ENCODE data around the gene IFNE.

The IFNE gene

DNA sequence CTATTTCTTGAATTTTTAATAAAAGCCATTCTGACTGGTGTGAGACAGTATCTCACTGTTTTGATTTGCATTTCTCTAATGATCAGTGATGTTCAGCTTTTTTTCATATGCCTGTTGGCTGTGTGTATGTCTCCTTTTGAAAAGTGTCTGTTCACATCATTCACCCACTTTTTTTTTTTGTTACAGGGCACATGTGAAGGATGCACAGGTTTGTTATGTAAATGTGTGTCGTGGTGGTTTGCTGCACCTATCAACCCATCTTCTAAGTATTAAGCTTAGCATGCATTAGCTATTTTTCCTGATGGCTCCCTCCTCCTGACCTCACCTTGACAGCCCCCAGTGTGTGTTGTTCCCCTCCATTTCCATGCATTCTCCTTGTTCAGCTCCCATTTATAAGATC, 39.3 kb upstream of the IFNE start:
- no peaks in the 10 kb centered on the region for H3K9me3 ChIP-seq (ENCODE audit: low read depth, low read length)
- TF ChIP-seq FOXP2 (optimal IDR thresholded peaks at IDR 0.05; ENCODE audit: control extremely low read depth, extremely low read length, insufficient read depth) (no peak), POLR2AphosphoS5 (IDR thresholded peaks at IDR 0.05; ENCODE audit: borderline replicate concordance, low read depth, low read length) (no peak)
- no peak overlapping the region for H3K9ac ChIP-seq (ENCODE audit: insufficient read length)
- no peak overlapping the region for H3K4me3 ChIP-seq
- no peak for DNase-seq (ENCODE audit: low read depth, low spot score)
- H3K36me3 ChIP-seq (ENCODE audit: insufficient read depth, low read length) = no peaks in the 10 kb centered on the region
- no peak overlapping the region for H3K27ac ChIP-seq

DNA sequence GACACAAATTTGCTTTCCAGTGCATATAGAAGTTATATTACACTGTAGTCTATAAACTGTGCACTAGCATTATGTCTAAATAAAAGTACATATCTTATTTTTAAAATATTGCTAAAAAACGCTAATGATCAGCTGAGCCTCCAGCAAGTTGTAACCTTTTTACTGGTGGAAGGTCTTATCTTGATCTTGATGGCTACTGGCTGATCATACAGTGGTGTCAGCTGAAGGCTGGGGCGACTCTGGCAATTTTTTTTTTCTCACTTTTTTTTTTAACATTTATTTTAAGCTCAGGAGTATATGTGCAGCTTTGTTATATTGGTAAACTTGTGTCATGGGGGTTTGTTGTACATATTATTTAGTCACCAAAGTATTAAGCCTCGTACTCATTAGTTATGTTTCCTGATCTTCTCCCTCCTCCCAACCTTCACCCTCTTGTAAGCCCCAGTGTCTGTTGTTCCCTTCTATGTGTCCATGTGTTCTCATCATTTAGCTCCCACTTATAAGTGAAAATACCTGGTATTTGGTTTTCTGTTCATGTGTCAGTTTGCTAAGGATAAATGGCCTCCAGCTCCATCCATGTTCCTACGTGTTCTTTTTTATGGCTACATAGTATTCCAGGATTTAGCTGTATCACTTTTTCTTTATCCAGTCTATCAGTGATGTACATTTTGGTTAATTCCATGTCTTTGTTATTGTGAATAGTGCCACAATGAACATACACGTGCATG, 38.6 kb upstream of the IFNE start:
- Histone ChIP-seq H3K27ac (no peak overlapping the region), H3K9me3 (ENCODE audit: low read depth, low read length) (no peaks in the 10 kb centered on the region), H3K36me3 (ENCODE audit: insufficient read depth, low read length) (no peaks in the 10 kb centered on the region), H3K4me3 (no peak overlapping the region), H3K9ac (ENCODE audit: insufficient read length) (no peak overlapping the region)
- no peak for DNase-seq (ENCODE audit: low read depth, low spot score)
- TF ChIP-seq POLR2AphosphoS5 (IDR thresholded peaks at IDR 0.05; ENCODE audit: borderline replicate concordance, low read depth, low read length) = no peak
- TF ChIP-seq EZH2 (IDR thresholded peaks at IDR 0.05) = no peak
- no peak for TF ChIP-seq FOXP2 (optimal IDR thresholded peaks at IDR 0.05; ENCODE audit: control extremely low read depth, extremely low read length, insufficient read depth)

DNA sequence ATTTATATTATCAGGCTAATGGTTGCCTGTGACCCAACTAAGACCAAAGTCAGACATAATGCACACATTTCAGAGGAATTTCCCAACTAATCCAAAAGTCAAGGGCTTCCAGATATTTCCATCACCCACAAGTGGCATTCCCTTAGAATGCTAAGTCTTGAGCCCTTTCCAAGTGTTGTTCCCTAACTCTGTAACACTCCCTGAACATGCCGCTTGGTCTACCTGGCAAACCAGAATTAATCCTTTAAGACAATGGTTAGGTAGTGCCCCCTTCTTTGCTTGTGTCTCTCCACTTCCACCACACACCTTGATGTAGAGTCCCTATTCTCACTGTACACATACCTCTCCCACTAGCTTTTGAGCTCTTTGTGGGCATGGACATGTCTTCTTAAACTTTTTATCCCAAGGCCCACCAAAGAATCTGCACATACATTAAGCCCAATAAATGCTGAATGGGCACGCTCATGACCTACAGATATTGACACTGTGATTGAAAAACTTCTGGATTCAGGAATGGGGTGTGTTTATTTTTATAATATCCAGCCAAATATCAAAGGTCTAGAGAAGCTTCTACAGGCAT, 37.8 kb upstream of the IFNE start:
- Histone ChIP-seq H3K9ac (ENCODE audit: insufficient read length) (no peak overlapping the region), H3K9me3 (ENCODE audit: low read depth, low read length) (no peaks in the 10 kb centered on the region), H3K27ac (no peak overlapping the region), H3K4me3 (no peak overlapping the region), H3K36me3 (ENCODE audit: insufficient read depth, low read length) (no peaks in the 10 kb centered on the region)
- TF ChIP-seq FOXP2 (optimal IDR thresholded peaks at IDR 0.05; ENCODE audit: control extremely low read depth, extremely low read length, insufficient read depth) = no peak
- TF ChIP-seq POLR2AphosphoS5 (IDR thresholded peaks at IDR 0.05; ENCODE audit: borderline replicate concordance, low read depth, low read length) = no peak
- TF ChIP-seq EZH2 (IDR thresholded peaks at IDR 0.05) = no peak
- DNase-seq (ENCODE audit: low read depth, low spot score) = no peak

DNA sequence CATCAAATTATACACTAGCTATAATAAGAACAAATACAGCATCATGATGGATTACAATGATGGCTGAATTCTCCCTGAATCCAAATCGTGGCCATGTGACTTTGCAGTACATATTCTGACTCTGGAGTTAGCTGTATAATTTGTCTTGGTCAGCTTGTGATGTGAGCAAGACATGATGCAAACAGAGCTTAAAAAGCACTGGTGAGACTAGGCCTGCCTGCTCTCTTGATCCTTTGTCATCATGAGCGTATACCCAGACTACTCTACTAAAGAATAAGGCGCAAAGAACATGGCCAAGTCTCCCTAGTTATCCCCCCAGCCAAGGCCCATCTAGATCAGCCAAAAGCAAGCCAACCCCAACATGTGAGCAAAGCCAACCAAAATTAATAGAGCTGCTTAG, 34.7 kb upstream of the IFNE start:
- H3K36me3 ChIP-seq (ENCODE audit: insufficient read depth, low read length) = no peaks in the 10 kb centered on the region
- no peak for TF ChIP-seq FOXP2 (optimal IDR thresholded peaks at IDR 0.05; ENCODE audit: control extremely low read depth, extremely low read length, insufficient read depth)
- TF ChIP-seq EZH2 (IDR thresholded peaks at IDR 0.05) = no peak
- no peak for TF ChIP-seq POLR2AphosphoS5 (IDR thresholded peaks at IDR 0.05; ENCODE audit: borderline replicate concordance, low read depth, low read length)
- no peaks in the 10 kb centered on the region for H3K9me3 ChIP-seq (ENCODE audit: low read depth, low read length)
- no peak overlapping the region for H3K9ac ChIP-seq (ENCODE audit: insufficient read length)
- no peak for DNase-seq (ENCODE audit: low read depth, low spot score)
- H3K27ac ChIP-seq = no peak overlapping the region
- no peak overlapping the region for H3K4me3 ChIP-seq

DNA sequence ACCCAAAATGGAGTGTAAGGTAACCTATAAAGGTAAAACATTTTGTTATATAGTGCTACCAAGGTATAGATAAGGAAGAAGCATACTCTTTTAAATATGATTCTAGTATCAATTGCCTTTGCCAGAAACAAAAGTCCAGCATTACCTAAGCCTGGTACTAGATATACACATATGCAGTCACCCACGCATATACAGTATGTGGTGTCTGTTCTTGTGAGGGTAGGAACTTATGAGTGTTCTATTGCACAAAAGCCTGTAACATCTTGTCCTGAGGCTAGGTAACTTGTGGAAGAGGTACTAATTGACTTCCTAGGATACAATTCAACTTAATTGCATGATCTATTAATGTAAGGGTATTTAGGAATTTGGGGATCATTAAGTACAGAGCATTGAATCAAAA, 31.3 kb upstream of the IFNE start:
- H3K27ac ChIP-seq = no peak overlapping the region
- no peak for TF ChIP-seq FOXP2 (optimal IDR thresholded peaks at IDR 0.05; ENCODE audit: control extremely low read depth, extremely low read length, insufficient read depth)
- no peak for TF ChIP-seq POLR2AphosphoS5 (IDR thresholded peaks at IDR 0.05; ENCODE audit: borderline replicate concordance, low read depth, low read length)
- TF ChIP-seq EZH2 (IDR thresholded peaks at IDR 0.05) = no peak

DNA sequence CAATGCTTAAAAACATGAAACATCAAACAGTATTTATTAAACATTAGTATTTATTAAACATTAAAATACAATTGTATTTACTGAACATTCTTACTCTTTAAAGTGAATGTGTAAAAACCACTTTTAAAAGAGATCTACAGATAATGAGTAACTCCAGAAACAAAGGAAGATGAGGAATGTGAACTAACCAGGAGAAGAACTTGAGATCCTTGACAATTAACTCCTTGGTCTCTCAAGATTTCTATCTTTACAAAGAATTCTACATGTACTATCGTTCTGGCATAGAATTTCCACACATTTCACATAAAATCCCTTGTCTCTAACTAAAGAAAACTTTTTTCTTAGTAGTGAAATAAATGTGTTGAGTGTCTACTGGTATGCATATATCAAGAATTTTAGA, 28.7 kb upstream of the IFNE start:
- H3K27ac ChIP-seq = peak overlapping the region; percentile 45
- H3K36me3 ChIP-seq (ENCODE audit: insufficient read depth, low read length) = no peaks in the 10 kb centered on the region
- DNase-seq (ENCODE audit: low read depth, low spot score) = no peak
- no peaks in the 10 kb centered on the region for H3K9me3 ChIP-seq (ENCODE audit: low read depth, low read length)
- H3K4me3 ChIP-seq = no peak overlapping the region
- TF ChIP-seq POLR2AphosphoS5 (IDR thresholded peaks at IDR 0.05; ENCODE audit: borderline replicate concordance, low read depth, low read length) = no peak
- TF ChIP-seq EZH2 (IDR thresholded peaks at IDR 0.05) = no peak
- no peak for TF ChIP-seq FOXP2 (optimal IDR thresholded peaks at IDR 0.05; ENCODE audit: control extremely low read depth, extremely low read length, insufficient read depth)
- H3K9ac ChIP-seq (ENCODE audit: insufficient read length) = no peak overlapping the region

More for the DNA sequence above, 31.3 kb upstream of the IFNE start:
- DNase-seq (ENCODE audit: low read depth, low spot score) = no peak
- Histone ChIP-seq H3K4me3 (no peak overlapping the region), H3K36me3 (ENCODE audit: insufficient read depth, low read length) (no peaks in the 10 kb centered on the region), H3K9me3 (ENCODE audit: low read depth, low read length) (no peaks in the 10 kb centered on the region), H3K9ac (ENCODE audit: insufficient read length) (no peak overlapping the region)

DNA sequence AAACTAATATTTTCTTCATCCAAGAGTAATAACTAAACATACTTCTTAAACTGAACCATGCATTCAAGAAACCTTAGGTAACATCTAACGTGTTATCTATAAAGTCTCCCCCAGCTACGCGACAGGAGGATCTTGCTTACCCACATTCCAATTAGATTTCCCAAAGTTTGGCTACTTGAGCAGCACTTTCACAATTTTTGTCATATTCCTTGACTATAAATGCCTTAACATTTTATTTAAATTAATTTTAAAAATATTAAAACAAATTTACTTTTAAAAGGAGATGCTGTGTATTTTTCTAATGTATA, 25.3 kb upstream of the IFNE start:
- no peaks in the 10 kb centered on the region for H3K36me3 ChIP-seq (ENCODE audit: insufficient read depth, low read length)
- TF ChIP-seq FOXP2 (optimal IDR thresholded peaks at IDR 0.05; ENCODE audit: control extremely low read depth, extremely low read length, insufficient read depth) (no peak), POLR2AphosphoS5 (IDR thresholded peaks at IDR 0.05; ENCODE audit: borderline replicate concordance, low read depth, low read length) (no peak), EZH2 (IDR thresholded peaks at IDR 0.05) (no peak)
- H3K27ac ChIP-seq = peak overlapping the region; percentile 64; the same call in 1 of the 2 replicates
- H3K9ac ChIP-seq (ENCODE audit: insufficient read length) = no peak overlapping the region
- H3K9me3 ChIP-seq (ENCODE audit: low read depth, low read length) = no peaks in the 10 kb centered on the region
- no peak overlapping the region for H3K4me3 ChIP-seq
- DNase-seq (ENCODE audit: low read depth, low spot score) = no peak

DNA sequence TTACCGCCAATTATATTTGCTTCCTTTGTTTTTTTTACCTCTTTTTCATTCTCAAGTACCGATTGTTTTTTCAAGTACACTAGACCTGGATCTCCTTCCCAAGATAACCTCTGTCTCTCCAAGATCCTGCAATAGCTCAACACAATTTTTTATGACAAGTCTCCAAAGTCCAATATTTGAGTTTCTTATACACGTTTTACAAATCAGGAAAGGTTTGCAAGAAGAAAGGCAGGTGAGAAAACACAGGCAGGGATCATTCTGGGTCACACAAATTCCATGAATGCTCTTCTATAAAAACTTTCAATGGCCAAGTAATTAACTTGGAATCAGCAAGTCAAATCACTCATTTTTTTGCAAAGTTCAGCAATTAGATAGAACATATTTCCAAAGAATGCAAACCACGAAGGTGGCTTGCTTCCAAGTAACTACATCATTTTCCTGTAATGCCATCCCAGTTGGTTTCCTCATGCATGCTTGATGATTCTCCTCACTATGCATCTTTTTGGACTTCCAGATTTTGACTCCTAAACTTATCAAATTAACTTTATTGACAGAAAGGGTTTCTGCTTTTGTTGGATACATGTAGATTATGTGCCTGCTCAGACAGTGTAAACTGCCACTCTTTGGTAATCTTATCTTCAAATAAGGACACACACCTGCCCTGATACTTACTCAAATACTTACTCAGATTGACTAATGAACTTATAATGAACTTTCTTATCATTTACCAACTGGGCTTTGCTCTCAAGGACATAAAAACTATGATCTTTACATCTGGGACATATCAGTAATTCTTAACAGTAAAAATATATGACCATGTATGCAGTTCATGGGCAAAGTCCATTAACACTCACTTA, 24.7 kb upstream of the IFNE start:
- TF ChIP-seq FOXP2 (optimal IDR thresholded peaks at IDR 0.05; ENCODE audit: control extremely low read depth, extremely low read length, insufficient read depth) (peak; percentile 19), POLR2AphosphoS5 (IDR thresholded peaks at IDR 0.05; ENCODE audit: borderline replicate concordance, low read depth, low read length) (no peak)
- DNase-seq (ENCODE audit: low read depth, low spot score) = peak; percentile 77
- Histone ChIP-seq H3K27ac (peak overlapping the region; percentile 64; the same call in 1 of the 2 replicates), H3K9me3 (ENCODE audit: low read depth, low read length) (no peaks in the 10 kb centered on the region), H3K4me3 (peak overlapping the region; percentile 30), H3K36me3 (ENCODE audit: insufficient read depth, low read length) (no peaks in the 10 kb centered on the region), H3K9ac (ENCODE audit: insufficient read length) (no peak overlapping the region)

Measured in SK-N-MC (cell line).